Measurements from ENCODE around the gene TAF6L.
"Not testable (repeated sequence)": the region's sequence is repeated elsewhere in the genome, so short reads cannot be mapped to it uniquely, and the experiment has no call there.

TAF6L gene

DNA sequence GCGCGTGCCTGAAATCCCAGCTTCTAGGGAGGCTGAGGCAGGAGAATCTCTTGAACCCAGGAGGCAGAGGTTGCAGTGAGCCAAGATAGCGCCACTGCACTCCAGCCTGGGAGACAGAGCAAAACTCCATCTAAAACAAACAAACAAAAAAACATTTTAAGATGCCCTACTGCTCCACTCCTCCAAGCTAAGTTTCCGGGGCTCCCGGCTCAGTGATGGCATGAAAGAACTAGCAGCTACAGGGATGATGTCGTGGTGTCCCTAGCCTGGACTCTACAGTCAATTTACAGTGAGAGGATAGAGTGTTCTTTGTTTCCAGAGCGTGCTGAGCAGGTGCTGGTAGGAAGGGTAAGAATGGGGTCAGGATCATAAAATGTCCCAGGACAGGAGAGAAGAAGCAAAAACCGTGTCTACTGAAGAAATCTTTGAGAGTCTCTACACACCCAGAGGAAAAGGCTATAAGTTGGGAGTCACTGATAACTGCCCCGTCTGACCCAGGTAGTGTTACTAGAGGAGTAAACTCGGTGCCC, 16.0 kb upstream of the TAF6L start:
- DNase-seq (ENCODE audit: low read depth in 2 of 2), result no peak

DNA sequence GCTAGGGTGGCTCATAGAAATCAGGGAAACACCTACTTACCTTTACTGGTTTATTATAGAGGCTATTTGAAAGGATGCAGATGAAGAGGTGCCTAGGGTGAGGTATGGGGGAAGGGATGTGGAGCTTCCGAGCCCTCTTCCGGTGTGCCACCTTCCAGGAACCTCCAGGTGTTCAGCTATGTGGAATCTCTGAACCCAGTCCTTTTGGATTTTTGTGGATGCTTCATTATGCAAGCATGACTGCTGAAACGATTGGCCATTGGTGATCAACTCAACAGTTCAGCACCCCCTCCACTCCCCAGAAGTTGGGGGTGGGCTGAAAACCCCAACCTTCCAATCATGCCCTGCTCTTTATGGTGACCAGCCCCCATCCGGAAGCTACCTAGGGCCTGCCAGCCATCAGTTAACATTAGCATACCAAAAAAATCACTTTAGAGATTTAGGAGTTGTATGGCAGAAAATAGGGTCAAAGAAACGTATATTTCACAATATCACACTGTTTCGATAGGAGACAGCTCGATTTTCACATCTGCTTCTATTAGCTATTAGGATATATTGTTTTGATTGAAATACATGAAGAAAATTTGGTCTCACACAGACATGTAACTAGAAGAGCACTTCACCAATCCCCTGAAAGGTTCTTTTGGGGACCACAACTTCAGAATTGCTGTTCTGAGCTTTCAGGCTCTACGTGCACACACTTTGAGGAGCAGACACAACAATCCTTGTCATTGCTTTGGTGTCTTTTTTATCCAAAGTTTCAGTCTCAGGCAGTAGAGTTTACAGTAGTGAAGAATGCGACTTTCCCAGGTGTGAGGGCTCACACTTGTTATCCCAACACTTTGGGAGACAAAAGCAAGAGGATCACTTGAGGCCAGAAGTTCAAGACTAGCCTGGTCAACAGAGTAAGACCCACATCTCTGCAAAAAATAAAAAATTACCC, 13.1 kb upstream of the TAF6L start:
- no peak for DNase-seq (ENCODE audit: low read depth in 2 of 2)

DNA sequence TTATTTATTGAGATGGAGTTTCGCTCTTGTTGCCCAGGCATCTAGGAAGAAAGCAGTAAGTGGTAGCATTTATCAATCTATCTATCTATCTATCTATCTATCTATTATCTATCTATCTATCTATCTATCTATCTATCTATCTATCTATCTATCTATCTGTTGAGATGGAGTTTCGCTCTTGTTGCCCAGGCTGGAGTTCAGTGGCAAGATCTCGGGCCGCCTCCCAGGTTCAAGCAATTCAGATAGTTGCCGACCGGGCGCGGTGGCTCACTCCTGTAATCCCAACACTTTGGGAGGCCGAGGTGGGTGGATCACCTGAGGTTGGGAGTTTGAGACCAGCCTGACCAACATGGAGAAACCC, 10.3 kb upstream of the TAF6L start:
- DNase-seq (ENCODE audit: low read depth in 2 of 2), result not testable (repeated sequence)

DNA sequence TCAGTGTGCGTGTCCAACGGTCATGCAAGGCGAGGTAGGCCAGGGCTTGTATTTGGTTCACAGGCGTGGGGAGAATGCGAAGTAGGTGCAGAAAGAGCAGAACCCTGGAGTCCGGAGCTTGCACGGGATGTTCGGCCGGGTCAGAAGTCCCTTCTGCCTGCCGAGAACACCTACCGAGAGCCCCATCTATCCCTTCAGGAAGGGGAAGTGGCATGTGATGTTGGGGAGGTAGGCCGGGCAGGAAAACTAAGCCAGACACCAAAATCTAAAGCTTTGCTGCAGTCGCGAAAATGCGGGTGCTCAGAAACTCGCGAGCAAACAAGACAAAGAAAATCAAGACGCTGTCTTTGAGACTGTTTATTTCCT, 435 bp upstream of the TAF6L start:
- no peak for DNase-seq (ENCODE audit: low read depth in 2 of 2)

DNA sequence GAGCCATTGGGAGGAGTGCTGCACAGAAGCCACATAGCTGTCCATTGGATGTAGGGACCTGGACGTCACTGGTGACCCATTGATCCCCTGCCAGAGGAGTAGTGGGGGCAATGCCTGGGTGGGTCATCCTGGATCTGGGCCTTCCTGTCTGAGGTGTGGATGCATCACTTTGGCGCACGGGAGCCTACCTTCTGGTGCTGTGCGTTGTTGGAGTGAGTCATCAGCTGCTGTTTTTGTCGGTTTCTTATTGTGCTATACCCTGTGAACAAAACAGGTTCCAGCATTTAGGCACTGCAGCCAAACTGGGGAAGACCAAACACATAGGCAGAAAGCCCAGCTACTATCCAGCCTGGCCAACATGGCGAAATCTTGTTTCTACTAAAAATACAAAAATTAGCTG, 3.2 kb downstream of the TAF6L start:
- no peak for DNase-seq (ENCODE audit: low read depth in 2 of 2)

DNA sequence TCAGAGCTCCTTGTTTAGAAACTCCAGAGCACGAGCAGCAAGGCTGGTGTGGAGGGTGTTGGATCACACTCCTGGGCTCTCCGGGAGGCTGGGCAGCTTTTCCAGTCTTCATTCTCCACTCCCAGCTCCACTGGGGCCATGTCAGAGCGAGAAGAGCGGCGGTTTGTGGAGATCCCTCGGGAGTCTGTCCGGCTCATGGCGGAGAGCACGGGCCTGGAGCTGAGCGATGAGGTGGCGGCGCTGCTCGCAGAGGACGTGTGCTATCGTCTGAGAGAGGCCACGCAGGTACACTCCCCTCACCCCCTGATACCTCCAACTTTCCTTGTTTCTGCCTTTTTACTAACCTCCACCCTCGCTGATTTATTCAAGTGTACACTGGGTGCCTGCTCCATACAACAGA, 4.5 kb downstream of the TAF6L start:
- no peak for DNase-seq (ENCODE audit: low read depth in 2 of 2)

DNA sequence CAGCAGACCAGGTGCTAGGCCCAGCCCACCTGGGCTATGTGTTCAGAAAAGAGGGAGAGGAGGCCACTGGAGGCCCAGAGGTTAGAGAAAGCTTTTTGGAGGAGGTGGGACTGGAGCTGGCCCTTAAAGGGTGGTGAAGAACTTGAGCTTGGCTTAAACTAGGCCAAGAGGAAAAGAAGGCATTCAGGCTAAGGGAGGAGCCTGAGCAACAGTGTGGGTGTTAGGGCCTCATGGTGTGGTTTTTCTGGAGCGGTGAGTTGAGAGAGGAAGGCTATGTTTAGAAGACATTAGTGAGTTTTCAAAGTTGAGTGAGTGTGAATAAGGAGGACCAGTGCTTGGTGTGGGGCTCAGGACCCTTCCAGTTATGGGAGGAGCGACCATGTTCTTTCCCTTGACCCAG, 6.2 kb downstream of the TAF6L start:
- no peak for DNase-seq (ENCODE audit: low read depth in 2 of 2)

DNA sequence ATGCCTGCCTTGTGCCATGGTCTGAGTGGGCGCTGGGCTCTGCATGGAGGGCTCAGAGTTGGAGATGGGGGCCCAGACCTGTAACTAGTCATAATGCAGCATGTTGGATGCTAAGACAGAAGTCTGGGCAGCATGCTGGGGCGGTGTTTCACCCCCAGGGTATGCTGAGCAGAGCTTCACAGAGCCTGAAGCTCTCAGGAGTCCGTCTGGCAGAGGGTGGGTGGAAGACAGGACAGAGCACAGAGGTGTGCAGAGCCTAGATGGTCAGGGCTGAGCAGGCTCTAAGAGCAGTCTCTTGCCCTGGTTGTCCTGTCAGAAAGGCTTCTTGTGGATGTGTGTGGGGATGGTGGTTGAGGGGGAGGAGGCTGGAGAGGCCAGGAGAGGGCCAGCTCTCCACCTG, 7.2 kb downstream of the TAF6L start:
- DNase-seq (ENCODE audit: low read depth in 2 of 2), result no peak

DNA sequence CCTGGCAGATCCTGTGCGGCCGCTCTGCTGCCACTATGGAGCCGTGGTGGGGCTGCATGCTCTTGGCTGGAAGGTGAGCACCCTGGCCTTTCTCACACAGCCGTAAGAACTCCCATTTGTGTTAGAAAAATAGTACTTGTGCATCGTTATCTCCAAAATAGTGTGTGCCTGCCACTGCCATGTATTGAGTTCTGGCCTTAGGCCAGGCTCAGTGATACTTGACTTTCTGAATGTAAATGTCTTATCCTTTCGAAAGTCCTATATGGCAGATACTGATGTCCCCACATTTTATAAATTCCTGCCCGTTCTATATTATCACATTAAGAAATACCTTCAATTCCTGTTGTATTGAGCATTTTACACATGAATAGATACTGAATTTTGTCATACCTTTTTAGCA, 11.6 kb downstream of the TAF6L start:
- DNase-seq (ENCODE audit: low read depth in 2 of 2), result no peak

DNA sequence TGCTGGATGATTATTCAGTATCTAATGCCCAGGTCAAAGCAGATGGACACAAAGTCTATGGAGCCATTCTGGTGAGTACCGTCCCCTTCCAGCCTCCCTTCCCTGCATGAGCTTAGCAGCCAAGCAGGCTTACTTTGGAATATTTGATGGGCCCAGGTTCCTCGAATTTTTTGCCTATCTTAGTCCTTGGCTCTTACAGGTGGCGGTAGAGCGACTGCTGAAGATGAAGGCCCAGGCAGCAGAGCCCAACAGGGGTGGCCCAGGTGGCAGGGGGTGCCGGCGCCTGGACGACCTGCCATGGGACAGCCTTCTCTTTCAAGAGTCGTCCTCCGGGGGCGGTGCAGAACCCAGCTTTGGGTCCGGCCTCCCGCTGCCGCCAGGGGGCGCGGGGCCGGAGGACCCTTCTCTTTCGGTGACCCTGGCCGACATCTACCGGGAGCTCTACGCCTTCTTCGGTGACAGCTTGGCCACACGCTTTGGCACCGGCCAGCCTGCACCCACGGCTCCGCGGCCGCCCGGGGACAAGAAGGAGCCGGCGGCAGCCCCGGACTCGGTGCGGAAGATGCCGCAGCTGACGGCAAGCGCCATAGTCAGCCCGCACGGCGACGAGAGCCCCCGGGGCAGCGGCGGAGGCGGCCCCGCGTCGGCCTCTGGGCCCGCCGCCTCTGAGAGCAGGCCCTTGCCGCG, 15.3 kb downstream of the TAF6L start:
- DNase-seq (ENCODE audit: low read depth in 2 of 2), result peak; percentile 78 to 80

DNA sequence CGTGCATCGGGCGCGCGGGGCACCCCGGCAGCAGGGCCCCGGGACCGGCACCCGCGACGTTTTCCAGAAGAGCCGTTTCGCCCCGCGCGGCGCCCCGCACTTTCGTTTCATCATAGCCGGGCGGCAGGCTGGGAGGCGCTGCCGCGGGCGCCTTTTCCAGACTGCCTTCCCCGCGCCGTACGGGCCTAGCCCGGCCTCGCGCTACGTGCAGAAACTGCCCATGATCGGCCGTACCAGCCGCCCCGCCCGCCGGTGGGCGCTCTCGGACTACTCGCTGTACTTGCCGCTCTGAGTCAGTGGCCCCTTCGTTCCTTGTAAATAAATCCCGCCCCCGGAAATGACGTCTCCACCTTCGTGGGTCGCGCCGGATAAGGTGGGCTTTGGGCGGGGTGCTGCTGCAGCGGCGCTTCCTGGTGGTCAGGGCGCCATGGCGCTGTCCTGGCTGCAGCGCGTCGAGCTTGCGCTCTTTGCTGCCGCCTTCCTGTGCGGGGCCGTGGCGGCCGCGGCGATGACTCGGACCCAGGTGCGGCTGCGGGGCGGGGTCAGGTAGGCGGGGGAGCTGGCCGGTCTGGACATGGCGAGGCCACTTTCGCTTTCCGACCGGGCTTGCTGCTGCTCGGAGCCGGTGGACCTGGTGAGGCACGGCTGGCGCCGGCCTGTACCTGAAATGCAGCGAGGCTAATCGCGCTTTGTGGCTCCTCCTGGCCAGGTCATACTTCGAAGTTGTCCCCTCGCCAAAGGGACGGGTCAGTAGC, 16.0 kb downstream of the TAF6L start, which contains the start of gene TMEM179B:
Gene TMEM179B, plus strand, starts transcription at position 398 of the 755 bp plus-strand sequence. Its CDS starts 30 bp downstream, at position 428.
- peak; percentile 96 to 97 for DNase-seq (ENCODE audit: low read depth in 2 of 2)

DNA sequence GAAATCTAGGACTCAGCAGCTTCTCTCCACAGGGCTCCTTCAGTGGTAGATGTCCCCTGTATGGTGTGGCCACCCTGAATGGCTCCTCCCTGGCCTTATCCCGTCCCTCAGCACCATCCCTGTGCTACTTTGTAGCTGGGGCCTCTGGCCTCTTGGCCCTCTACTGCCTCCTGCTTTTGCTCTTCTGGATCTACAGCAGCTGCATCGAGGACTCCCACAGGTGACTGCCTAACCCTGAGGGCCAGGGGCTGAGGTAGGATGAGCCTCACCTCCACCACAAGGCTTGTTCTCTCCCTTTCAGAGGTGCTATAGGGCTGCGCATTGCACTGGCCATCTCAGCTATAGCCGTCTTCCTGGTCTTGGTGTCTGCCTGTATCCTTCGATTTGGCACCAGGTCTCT, 17.8 kb downstream of the TAF6L start:
- DNase-seq (ENCODE audit: low read depth in 2 of 2), result no peak

DNA sequence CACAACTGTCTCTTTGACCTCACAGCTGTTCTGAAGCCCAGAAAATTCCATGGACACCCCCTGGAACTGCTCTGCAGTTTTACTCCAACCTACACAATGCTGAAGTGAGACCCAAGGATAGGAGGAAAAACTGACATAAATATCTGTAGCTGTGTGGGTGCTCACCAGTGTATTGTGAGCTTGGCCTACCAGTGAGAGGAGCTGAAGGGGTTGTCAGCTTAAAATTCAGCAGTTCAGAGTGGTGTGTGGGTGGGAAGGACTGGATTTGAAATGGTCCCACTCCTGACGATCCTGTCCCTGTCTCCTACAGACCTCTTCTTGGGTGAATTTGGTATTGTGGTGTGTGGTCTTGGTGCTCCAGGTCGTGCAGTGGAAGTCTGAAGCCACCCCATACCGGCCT, 18.4 kb downstream of the TAF6L start:
- no peak for DNase-seq (ENCODE audit: low read depth in 2 of 2)

DNA sequence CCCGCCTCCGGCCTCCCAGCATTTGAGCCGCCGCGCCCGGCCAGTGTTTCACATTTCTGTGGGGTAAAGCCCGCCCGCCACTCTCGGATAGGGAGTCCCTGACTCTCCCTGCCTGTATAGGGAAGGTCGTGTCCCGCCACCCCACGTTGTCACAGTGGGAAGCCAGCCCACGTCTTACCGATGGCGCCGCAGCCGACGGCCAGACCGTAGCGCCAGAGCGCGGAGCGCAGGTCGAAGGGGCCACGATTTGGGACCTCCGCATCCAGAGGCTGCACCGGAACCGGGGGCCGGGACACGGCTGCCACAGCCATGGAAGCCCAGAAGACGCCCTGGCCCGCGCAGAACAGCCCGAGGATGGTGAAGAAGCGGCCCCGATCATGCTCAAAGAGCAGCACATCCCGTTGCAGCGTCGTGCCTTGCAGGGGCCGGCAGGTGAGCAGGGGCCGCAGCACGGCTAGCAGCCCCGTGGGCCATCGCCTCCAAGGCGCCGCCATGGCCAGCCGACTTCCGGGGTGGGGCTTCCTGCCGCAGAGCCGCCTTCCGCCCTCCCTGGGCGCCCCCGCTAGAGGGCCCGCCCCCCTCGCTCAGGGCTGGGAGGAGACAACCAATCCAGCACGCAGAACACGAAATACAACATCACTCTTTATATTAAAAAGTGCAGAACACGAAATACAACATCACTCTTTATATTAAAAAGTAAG, 20.5 kb downstream of the TAF6L start, which contains the start of gene TMEM223:
Gene TMEM223, minus strand, starts transcription at position 506 of the 701 bp plus-strand sequence. Its CDS starts 12 bp downstream, at position 494.
- DNase-seq (ENCODE audit: low read depth in 2 of 2), result peak; percentile 85 to 89

DNA sequence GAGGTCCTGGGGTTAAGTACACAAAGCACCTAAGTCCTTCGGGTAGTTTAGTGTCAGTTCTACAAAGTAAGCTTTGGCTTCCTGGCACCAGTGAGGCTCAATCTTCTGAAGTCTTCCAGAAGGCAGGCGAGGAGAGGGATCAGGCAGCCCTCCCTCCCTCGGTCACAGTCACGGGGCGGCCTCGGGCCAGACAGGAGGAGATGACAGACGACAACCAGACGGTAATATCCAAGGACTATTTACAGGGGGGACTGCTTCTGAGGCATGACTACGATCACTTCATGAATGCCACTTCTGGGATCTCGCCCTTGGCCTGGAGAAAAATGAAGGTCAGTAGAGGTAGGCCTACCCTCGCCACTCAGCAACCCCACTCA, 21.0 kb downstream of the TAF6L start:
- no peak for DNase-seq (ENCODE audit: low read depth in 2 of 2)

DNA sequence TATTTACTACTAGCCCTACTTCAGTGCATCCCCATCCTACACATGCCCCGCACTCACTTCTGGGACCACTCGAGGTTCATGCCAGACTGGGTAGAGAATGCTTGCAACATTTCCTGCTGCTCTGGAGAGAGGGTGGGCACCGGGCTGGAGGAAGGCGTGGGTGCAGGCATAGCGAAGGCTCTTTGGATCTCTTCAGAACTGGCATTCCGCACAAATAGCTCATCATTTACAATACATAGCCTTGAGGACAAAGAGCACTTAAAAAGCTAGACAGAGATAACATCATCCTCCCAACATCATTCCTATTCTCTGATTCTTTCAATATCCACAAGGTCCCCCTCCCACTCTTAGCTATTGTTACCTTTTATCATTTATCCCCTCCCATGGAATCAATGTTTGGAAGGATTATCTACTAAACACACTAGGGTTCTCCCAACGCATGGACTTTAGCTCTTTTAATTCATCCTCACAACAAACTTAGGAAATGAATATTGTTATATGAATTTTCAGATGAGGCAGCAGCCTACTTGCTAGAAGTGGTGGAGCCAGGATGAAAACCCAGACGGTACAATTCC, 23.1 kb downstream of the TAF6L start:
- DNase-seq (ENCODE audit: low read depth in 2 of 2), result no peak

DNA sequence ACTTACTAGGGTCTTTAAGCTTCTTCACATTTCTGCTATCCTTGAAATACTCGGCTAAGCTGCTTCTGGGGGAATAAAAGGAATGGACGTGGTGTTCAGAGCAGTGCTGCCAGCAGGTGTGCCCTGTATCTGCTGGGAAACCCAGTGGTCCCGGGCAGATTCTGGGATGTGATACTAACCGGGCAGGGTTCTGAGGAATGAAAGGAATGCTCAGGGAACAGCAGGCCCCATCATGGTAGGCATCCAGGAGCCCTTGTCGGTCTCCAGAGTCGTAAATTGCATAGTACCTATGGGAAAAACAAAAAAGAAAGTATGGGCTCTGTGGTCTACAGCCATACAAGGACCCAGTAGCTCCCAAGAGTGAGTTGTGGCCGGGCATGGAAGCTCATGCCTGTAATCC, 25.1 kb downstream of the TAF6L start:
- DNase-seq (ENCODE audit: low read depth in 2 of 2), result no peak

DNA sequence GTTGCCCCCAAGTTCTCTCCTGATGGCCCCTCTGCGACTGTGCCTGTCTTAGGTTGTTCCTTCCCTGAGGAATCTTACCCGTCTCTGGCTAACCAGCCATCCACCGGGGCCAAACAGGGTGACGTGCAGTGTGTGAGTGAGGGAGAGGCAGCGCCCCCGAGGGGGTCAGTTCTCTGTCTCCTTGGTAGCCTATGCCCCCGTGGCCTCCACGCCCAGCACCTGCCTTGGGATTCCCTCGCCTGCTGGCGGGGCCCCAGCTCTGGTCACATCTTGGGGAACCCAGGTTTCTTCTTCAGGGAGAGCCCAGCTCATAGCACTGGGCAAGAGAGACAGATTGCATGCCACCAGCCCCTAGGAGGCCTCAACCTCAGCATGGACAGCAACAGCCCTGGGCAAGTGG, 28.3 kb downstream of the TAF6L start:
- DNase-seq (ENCODE audit: low read depth in 2 of 2), result no peak

DNA sequence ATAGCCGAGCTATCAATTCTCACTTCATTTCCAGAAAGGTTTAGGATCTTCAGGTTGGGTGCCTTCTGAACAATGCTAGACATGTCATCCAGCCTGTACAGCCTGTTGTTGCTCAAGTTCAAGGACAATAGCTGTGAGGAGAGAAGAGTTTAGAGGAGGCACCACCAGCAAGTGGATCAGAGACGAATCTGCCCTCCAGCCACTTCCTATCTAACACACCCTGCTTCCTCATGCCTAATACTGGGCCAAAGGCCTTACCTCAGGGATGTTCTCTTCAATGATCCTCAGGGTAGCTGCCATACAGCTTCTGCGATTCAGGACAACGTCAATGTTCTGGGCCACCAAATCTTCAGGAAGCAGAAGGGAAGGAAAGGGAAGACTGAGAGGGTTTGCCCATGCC, 29.9 kb downstream of the TAF6L start:
- DNase-seq (ENCODE audit: low read depth in 2 of 2), result no peak

DNA sequence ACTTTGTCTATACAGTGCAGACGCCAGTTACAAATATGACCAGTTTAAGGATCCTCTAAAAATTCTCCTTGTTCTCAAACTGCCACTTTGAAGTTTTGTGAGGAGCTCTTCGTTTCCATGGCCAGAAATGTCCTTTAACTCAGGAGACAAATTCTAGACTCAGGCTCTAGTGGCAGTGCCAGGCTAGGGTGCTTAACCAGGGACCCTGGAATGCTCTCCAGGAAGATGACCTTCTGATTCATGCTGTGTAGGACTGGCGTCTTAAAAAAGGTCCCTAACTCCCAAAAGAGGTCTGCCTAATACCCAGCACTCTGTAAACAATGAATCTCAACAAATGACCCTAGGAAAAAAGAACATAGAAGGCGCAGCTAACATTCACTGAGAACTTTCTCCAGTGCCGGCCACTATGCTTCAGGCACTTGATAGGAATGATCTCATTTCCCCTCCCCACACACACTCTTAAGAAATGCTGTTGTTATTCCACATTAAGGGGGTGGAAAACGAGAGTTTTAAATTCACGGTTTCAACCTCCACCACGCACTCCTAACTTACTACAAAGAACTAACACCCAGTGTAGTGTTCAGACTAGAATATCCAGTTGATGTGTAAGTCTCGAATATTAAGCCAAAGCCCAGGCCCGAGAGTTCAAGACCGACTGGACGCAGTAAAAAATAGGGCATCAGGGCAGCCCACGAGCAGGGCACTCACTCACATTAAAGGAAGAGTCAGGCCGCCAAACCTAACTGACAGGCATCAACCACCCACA, 33.3 kb downstream of the TAF6L start:
- no peak for DNase-seq (ENCODE audit: low read depth in 2 of 2)

Data from stimulated activated CD8-positive, alpha-beta memory T cell treated with anti-CD3 and anti-CD28 coated beads, Interleukin-15, amount 100 ng/mL, for 48 hours (primary cell).